ENCODE results near the gene SEC61A2. TPM values are rescaled to one million over a fixed set of nuclear protein-coding genes. Genes with fewer than 3 reads are reported as not detected.
A peak's percentile ranks its signal among the peaks of the same experiment; 100 is the strongest.

Gene SEC61A2
- total and polyA plus RNA-seq, 4 donors, result 16.9 to 73.3 (median 71.3) TPM

- H3K27me3 ChIP-seq (ENCODE audit: control insufficient read depth, insufficient read depth, low read length), result no peaks in the 10 kb centered on the region
- no peak overlapping the region for H3K27ac ChIP-seq (ENCODE audit: low read depth, low read length)
- H3K4me3 ChIP-seq (ENCODE audit: low read depth, low read length), result no peak overlapping the region
- DNase-seq (ENCODE audit: low read depth in 4 of 6, low spot score in 6 of 6), result no peak
- WGBS (ENCODE audit: insufficient coverage), result 96% methylated on average over 4 of the region's 5 CpGs
- peaks cover 8% of the 10 kb centered on the region for H3K4me1 ChIP-seq (ENCODE audit: control insufficient read depth, insufficient read depth, low read length)
- H3K9me3 ChIP-seq (ENCODE audit: control insufficient read depth, insufficient read depth, low read length), result no peaks in the 10 kb centered on the region
- H3K36me3 ChIP-seq (ENCODE audit: control insufficient read depth, insufficient read depth, low read length), result no peaks in the 10 kb centered on the region
These were observed 63.7 kb downstream of the SEC61A2 start for GRCh38 chr10:12193193-12193592.

DNA sequence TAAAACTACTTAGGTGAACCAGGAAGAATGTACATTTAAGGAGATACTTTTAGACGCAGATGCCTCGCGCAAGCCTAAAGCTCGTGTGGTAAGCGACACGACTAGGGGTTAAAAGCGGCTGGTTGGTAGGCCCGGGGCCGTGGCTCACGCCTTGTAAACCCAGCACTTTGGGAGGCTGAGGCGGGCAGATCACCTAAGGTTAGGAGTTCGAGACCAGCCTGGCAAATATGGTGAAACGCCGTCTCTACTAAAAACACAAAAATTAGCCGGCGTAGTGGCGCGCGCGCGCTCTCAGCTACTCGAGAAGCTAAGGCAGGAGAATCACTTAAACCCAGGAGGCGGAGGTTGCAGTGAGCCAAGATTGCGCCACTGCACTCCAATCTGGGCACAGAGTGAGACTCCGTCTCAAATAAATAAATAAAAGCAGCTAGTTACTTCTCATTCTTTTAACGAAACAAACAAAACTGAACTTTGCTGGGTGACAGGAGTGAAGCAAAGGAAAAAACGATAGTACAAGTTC, 65.3 kb downstream of the SEC61A2 start:
- 3% methylated on average over 25 of the region's 27 CpGs for WGBS (ENCODE audit: insufficient coverage)
- Histone ChIP-seq H3K27ac (ENCODE audit: low read depth, low read length) (peak overlapping the region; percentile 93), H3K9me3 (ENCODE audit: control insufficient read depth, insufficient read depth, low read length) (no peaks in the 10 kb centered on the region), H3K4me1 (ENCODE audit: control insufficient read depth, insufficient read depth, low read length) (peaks cover 8% of the 10 kb centered on the region), H3K4me3 (ENCODE audit: low read depth, low read length) (peak overlapping the region; percentile 93), H3K36me3 (ENCODE audit: control insufficient read depth, insufficient read depth, low read length) (no peaks in the 10 kb centered on the region), H3K27me3 (ENCODE audit: control insufficient read depth, insufficient read depth, low read length) (no peaks in the 10 kb centered on the region)
- DNase-seq (ENCODE audit: low read depth in 4 of 6, low spot score in 6 of 6), result peak in 1 of 6 donors; percentile 27

DNA sequence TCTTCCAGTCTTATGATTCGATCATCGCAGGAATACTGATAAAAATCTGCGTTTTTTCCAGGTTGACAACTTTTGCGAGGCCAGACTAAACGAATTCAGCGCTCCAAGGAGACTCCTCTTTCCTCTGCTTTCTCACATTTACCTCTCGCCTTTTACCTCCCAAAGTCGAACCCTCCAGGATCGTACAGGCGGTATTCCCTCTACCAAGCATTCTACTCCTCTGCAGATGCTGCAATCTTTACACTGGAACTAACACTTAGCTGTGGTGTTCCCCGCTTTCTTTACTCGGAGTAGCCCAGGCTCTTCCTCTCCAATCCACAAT, 65.8 kb downstream of the SEC61A2 start:
- Histone ChIP-seq H3K27ac (ENCODE audit: low read depth, low read length) (peak overlapping the region; percentile 93), H3K4me3 (ENCODE audit: low read depth, low read length) (peak overlapping the region; percentile 93), H3K36me3 (ENCODE audit: control insufficient read depth, insufficient read depth, low read length) (no peaks in the 10 kb centered on the region), H3K9me3 (ENCODE audit: control insufficient read depth, insufficient read depth, low read length) (no peaks in the 10 kb centered on the region), H3K4me1 (ENCODE audit: control insufficient read depth, insufficient read depth, low read length) (peaks cover 8% of the 10 kb centered on the region), H3K27me3 (ENCODE audit: control insufficient read depth, insufficient read depth, low read length) (no peaks in the 10 kb centered on the region)
- peak in 2 of 6 donors; percentile 1 to 26 for DNase-seq (ENCODE audit: low read depth in 4 of 6, low spot score in 6 of 6)
- WGBS (ENCODE audit: insufficient coverage), result under 1% methylated on average over 12 of the region's 12 CpGs

- H3K36me3 ChIP-seq (ENCODE audit: control insufficient read depth, insufficient read depth, low read length), result peaks cover 6% of the 10 kb centered on the region
- DNase-seq (ENCODE audit: low read depth in 4 of 6, low spot score in 6 of 6), result peak; percentile 83 to 98 (median 92)
- H3K9me3 ChIP-seq (ENCODE audit: control insufficient read depth, insufficient read depth, low read length), result no peaks in the 10 kb centered on the region
- peak within 1 kb of the TSS; percentile 93 for H3K4me3 ChIP-seq (ENCODE audit: low read depth, low read length)
- WGBS (ENCODE audit: insufficient coverage), result under 1% methylated on average over 52 of the region's 62 CpGs
- H3K27me3 ChIP-seq (ENCODE audit: control insufficient read depth, insufficient read depth, low read length), result no peaks in the 10 kb centered on the region
- H3K4me1 ChIP-seq (ENCODE audit: control insufficient read depth, insufficient read depth, low read length), result peaks cover 8% of the 10 kb centered on the region
- peak within 1 kb of the TSS; percentile 93 for H3K27ac ChIP-seq (ENCODE audit: low read depth, low read length)
These were observed 66.4 kb downstream of the SEC61A2 start, which contains the start of the genes CDC123 and NUDT5 for GRCh38 chr10:12195603-12196506. Gene CDC123 (plus strand): TSS chr10:12196188. CDS start chr10:12196246, 58 bp downstream. Gene NUDT5 (minus strand): TSS chr10:12195891. CDS start chr10:12186291, 9,600 bp downstream.

DNA sequence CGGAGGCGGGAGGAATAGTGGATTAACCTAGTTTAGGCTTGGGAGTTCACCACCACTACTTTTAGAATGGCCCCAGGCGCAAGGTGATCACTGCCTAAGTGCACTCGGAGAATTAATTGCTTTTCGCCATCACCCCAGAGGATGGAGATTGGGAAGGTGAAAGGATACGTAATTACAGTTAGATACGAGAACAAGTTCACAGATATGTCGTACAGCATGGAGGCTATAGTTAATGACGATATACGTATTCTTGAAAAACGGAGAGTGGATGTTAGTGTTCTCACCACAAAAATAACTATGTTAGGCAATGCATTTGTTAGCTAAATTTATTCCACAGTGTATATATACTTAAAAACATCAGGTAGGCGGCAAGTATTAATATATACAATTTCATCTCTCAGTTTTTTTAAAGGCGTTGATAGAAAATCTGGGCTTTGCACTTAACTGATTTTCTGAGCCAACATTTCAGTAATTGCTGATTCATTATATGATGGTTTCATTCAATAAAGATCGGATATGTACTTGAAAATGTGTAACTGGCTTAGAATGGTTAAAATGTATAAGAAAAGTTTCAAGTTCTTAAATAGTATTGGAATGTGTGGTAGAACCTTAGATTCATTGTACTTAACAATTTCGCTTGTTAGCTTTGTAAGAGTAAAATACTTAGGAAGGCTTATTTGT, 67.2 kb downstream of the SEC61A2 start:
- peaks cover 10% of the 10 kb centered on the region for H3K36me3 ChIP-seq (ENCODE audit: control insufficient read depth, insufficient read depth, low read length)
- no peaks in the 10 kb centered on the region for H3K9me3 ChIP-seq (ENCODE audit: control insufficient read depth, insufficient read depth, low read length)
- peak overlapping the region; percentile 93 for H3K4me3 ChIP-seq (ENCODE audit: low read depth, low read length)
- DNase-seq (ENCODE audit: low read depth in 4 of 6, low spot score in 6 of 6), result peak in 1 of 6 donors; percentile 2
- peak overlapping the region; percentile 93 for H3K27ac ChIP-seq (ENCODE audit: low read depth, low read length)
- peaks cover 8% of the 10 kb centered on the region for H3K4me1 ChIP-seq (ENCODE audit: control insufficient read depth, insufficient read depth, low read length)
- WGBS (ENCODE audit: insufficient coverage), result 20% methylated on average over 1 of the region's 15 CpGs
- H3K27me3 ChIP-seq (ENCODE audit: control insufficient read depth, insufficient read depth, low read length), result no peaks in the 10 kb centered on the region

- DNase-seq (ENCODE audit: low read depth in 4 of 6, low spot score in 6 of 6), result no peak
- Histone ChIP-seq H3K27ac (ENCODE audit: low read depth, low read length) (no peak overlapping the region), H3K36me3 (ENCODE audit: control insufficient read depth, insufficient read depth, low read length) (peaks cover 19% of the 10 kb centered on the region), H3K4me1 (ENCODE audit: control insufficient read depth, insufficient read depth, low read length) (peaks cover 8% of the 10 kb centered on the region), H3K4me3 (ENCODE audit: low read depth, low read length) (no peak overlapping the region), H3K27me3 (ENCODE audit: control insufficient read depth, insufficient read depth, low read length) (no peaks in the 10 kb centered on the region), H3K9me3 (ENCODE audit: control insufficient read depth, insufficient read depth, low read length) (no peaks in the 10 kb centered on the region)
- whole genome bisulfite sequencing (ENCODE audit: insufficient coverage), result no CpG with 5 or more reads among the region's 2 CpGs
These were observed 68.7 kb downstream of the SEC61A2 start for GRCh38 chr10:12198156-12198555.

DNA sequence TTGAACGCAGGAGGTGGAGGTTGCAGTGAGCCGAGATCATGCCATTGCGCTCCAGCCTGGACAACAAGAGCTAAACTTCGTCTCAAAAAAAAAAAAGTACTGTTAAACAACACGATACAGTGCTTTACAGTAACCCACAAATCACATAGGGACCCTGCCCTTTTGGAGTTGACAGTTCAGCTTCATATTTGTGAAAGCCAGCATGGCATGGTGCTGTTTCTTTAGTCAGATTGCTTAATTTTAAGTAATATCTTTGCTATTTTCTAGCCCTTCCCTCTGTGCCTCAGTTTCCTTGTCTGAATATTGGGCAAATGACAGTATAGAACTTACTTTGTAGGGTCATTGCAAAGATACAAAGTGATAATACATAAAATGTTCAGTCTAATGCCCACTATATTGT, 71.4 kb downstream of the SEC61A2 start:
- Histone ChIP-seq H3K36me3 (ENCODE audit: control insufficient read depth, insufficient read depth, low read length) (peaks cover 23% of the 10 kb centered on the region), H3K9me3 (ENCODE audit: control insufficient read depth, insufficient read depth, low read length) (no peaks in the 10 kb centered on the region), H3K4me1 (ENCODE audit: control insufficient read depth, insufficient read depth, low read length) (peaks cover 3% of the 10 kb centered on the region), H3K4me3 (ENCODE audit: low read depth, low read length) (no peak overlapping the region), H3K27ac (ENCODE audit: low read depth, low read length) (no peak overlapping the region), H3K27me3 (ENCODE audit: control insufficient read depth, insufficient read depth, low read length) (no peaks in the 10 kb centered on the region)
- WGBS (ENCODE audit: insufficient coverage), result 96% methylated on average over 4 of the region's 5 CpGs
- DNase-seq (ENCODE audit: low read depth in 4 of 6, low spot score in 6 of 6), result no peak

- Histone ChIP-seq H3K9me3 (ENCODE audit: control insufficient read depth, insufficient read depth, low read length) (no peaks in the 10 kb centered on the region), H3K27ac (ENCODE audit: low read depth, low read length) (no peak overlapping the region), H3K4me1 (ENCODE audit: control insufficient read depth, insufficient read depth, low read length) (peaks cover 3% of the 10 kb centered on the region), H3K27me3 (ENCODE audit: control insufficient read depth, insufficient read depth, low read length) (no peaks in the 10 kb centered on the region), H3K36me3 (ENCODE audit: control insufficient read depth, insufficient read depth, low read length) (peaks cover 26% of the 10 kb centered on the region), H3K4me3 (ENCODE audit: low read depth, low read length) (no peak overlapping the region)
- DNase-seq (ENCODE audit: low read depth in 4 of 6, low spot score in 6 of 6), result no peak
- 90% methylated on average over 3 of the region's 3 CpGs for WGBS (ENCODE audit: insufficient coverage)
These were observed 72.1 kb downstream of the SEC61A2 start for GRCh38 chr10:12201543-12201942.

DNA sequence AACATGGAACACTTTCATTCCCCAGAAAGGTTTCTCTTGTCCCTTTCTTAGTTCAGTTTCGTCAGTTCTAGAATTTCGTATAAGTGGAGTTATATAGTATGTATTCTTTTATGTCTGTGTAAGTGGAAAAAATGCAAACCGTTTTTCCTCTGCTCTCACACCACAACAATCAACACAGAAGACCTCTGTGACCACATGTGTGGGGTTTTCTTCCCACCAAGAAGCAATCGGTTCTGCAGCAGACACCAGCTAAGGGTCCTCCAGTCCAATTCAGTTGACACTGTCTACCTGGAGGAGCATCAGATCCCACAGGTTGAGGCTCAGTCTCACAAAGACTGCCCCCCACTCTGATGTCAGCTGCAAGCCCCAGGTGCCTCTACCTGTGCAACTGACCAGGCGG, 72.7 kb downstream of the SEC61A2 start:
- H3K27me3 ChIP-seq (ENCODE audit: control insufficient read depth, insufficient read depth, low read length), result no peaks in the 10 kb centered on the region
- no peaks in the 10 kb centered on the region for H3K9me3 ChIP-seq (ENCODE audit: control insufficient read depth, insufficient read depth, low read length)
- H3K27ac ChIP-seq (ENCODE audit: low read depth, low read length), result no peak overlapping the region
- H3K4me3 ChIP-seq (ENCODE audit: low read depth, low read length), result no peak overlapping the region
- DNase-seq (ENCODE audit: low read depth in 4 of 6, low spot score in 6 of 6), result no peak
- H3K36me3 ChIP-seq (ENCODE audit: control insufficient read depth, insufficient read depth, low read length), result peaks cover 27% of the 10 kb centered on the region
- 92% methylated on average over 2 of the region's 5 CpGs for WGBS (ENCODE audit: insufficient coverage)
- peaks cover 3% of the 10 kb centered on the region for H3K4me1 ChIP-seq (ENCODE audit: control insufficient read depth, insufficient read depth, low read length)

Data from spinal cord (tissue), 10 donors.